ENCODE results near the gene BCL6B.
A peak's percentile ranks its signal among the peaks of the same experiment; 100 is the strongest.
"Not testable (repeated sequence)": the region's sequence is repeated elsewhere in the genome, so short reads cannot be mapped to it uniquely, and the experiment has no call there.

Gene BCL6B

DNA sequence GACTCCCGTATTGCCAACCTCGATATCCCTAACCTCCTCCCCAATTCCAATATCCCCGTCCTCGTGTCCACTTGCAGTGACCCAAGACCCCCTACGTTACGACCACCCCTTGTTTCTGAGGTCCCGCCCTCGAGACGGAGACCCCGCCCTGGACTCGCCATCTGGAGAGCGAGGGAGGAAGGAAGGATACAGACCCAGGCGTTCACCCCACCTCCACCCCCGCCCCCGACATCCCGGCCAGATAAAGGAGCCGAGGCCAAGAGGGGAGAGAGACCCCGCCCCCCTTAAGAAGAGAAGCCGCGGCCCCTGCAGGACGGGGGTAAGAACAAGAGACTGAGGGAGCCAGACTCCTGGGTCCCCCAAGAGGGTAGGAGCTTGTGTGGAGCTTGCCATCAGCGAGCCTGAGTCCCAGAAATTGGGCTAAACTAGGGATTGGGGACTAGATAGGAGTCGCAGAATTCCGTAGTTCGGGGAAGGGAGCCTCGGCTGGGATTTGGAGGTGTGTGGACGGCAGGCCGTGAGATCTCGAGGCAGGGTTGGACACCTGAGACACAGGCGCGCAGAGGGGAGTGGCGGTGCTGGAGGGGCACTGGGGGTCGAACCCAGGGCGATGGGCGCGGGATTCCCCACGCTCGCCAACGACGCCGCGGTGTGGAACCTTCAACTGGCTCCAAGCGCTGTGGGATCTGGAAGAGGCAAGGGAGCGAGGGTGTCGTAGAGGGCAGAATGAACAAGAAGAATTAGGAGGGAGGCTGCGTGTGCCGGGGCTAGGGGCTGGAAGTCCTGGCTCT lies at the start of gene BCL6B:
TSS of gene BCL6B (plus strand) at position 270 of the 791 bp plus-strand sequence. CDS start 622 bp downstream, outside the sequence.
- DNase-seq: peak; percentile 51

- DNase-seq: not testable (repeated sequence)
Measured at GRCh38 chr17:6979440-6979839, 43.4 kb upstream of the BCL6B start.

DNA sequence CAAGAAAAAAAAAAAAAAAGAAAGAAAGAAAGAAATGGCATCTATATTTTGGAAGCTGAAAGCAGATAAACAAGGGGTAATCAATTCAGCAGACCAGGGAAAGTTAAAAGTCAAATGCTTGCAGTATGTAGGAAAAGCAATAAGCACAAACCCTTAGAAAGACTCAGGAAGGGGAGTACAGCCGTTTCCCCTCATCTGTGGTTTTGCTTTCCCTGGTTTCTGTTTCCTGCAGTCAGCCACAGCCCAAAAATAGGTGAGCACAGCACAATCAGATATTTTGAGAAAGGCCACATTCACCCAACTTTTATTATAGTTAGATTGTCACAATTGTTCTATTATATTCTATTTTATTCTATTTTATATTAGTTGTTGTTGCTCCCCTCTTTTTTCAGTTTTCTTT lies 41.4 kb upstream of the BCL6B start:
- DNase-seq: no peak

DNA sequence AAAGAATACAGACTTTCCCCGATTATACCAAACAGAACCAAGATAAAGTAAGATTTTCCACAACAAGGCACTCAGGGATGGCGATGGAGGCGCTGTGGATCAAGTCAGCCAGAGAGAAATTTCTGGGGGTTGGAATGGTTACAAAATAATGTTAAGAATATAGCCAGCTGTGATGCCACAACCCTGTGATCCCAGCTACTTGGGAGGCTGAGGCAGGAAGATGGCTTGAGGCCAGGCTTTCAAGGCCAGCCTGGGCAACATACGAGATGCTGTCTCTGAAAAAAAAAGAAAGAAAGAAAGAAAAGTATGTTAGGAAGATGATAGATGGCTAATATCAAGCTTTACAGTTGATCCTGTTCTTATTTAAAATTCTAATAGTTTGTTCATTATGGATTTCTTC lies 37.6 kb upstream of the BCL6B start:
- DNase-seq: no peak

GRCh38 chr17:6986676-6987075 lies 36.2 kb upstream of the BCL6B start:
- no peak for DNase-seq

GRCh38 chr17:6989779-6990178 lies 33.1 kb upstream of the BCL6B start:
- no peak for DNase-seq

- not testable (repeated sequence) for DNase-seq
Measured at GRCh38 chr17:6993613-6994056, 29.2 kb upstream of the BCL6B start.

DNA sequence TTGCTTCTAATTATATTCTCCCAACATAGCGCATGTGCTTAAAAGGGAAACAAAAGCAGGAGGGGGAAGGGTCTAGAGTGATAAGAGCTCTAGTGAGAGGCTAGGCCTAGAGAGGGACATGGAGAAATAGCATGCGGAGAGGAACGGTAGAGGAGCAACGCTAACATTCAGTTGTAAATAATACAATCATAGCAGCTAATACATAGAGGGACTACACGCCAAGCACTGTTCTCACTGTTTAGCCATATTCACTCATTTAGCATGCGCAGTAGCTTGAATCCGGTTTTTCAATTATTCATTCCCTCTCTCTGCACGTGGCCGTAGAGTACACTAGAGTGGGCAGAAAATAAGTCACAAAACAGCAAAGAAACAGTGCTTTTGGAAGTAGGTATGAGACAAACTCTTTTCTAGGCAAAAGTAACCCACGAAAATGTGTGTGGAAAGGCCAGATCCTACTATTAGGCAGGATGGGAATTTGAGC lies 28.7 kb upstream of the BCL6B start:
- DNase-seq: no peak

GRCh38 chr17:6994666-6995256 lies 28.1 kb upstream of the BCL6B start:
- DNase-seq: no peak

DNA sequence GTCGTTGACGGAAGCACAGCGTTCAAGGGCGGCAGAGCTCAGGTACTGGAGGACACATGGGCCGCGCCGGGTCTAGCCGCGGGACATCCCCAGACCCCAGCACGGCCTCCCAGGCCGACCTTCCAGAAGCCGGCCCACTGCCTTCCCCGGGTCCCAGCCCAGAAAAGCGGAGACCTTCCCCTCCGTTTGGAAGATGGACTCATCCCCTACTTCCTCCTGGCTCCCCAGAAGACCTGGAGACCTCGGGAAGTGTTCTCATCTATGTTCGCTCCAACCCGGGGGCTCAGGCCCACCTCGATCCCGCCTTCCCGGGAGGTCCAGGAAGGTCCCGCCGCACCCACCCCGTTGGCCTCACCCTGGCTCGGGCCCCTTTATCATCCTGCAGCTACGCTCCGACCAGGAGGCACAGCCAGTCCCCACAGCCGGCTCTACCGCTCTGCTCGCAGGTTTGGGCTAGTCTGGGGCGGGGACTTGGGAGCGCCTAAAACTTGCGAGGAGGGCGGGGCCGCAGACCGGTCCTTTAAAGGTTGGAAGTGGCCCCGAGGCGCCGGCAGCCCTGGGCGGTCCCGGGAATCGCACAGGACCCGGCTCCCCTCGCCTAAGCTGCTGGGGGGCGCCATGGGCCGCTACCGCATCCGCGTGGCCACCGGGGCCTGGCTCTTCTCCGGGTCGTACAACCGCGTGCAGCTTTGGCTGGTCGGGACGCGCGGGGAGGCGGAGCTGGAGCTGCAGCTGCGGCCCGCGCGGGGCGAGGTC lies 27.2 kb upstream of the BCL6B start, which contains the start of gene ALOX12:
TSS of gene ALOX12 (plus strand) at position 550 of the 756 bp plus-strand sequence. CDS start at position 619, 69 bp downstream.
- DNase-seq: no peak

GRCh38 chr17:6996256-6997011 lies 26.4 kb upstream of the BCL6B start:
- DNase-seq: no peak

GRCh38 chr17:6997171-6997570 lies 25.7 kb upstream of the BCL6B start:
- no peak for DNase-seq

DNA sequence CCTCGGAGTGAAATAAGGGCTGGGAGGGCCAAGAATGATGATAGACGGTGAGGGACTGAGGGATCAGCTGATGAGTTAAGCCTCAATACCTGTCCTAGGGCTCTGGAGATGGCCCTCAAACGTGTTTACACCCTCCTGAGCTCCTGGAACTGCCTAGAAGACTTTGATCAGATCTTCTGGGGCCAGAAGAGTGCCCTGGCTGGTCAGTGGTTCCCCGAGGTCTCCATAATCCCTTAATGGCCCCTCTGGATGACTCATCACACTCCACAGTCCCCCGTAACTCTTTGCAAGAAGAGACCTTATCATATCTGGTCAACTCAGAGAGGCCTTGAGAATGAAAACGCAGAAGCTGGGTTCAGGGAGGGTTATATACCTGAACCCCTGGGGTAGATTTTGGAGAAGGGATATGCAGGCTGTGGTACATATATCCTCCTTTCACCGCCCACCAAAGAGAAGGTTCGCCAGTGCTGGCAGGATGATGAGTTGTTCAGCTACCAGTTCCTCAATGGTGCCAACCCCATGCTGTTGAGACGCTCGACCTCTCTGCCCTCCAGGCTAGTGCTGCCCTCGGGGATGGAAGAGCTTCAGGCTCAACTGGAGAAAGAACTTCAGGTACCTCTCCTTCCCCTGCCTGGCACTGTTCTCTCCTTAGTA lies 23.9 kb upstream of the BCL6B start:
- DNase-seq: no peak

GRCh38 chr17:7001318-7001961 lies 21.4 kb upstream of the BCL6B start:
- DNase-seq: no peak

- DNase-seq: no peak
Measured at GRCh38 chr17:7002288-7003047, 20.4 kb upstream of the BCL6B start.

DNA sequence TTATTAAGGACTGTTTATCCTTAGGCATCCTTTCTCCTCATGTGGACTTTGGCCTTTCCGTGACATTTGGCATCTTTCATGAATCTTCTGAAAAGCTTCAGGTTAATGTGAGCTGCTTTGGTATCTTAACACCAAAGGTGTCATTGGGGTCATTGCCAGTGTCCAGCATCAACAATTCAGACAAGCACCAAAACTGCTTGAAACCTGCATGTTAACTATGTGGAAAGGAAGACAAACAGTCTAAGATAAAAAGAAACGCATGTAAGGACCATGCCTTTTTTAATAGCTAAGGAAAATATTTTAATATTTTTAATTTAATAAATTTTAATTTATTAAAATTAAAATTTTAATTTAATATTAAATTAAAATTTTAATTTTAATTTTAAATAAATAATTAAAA lies 19.1 kb upstream of the BCL6B start:
- DNase-seq: no peak

- no peak for DNase-seq
Measured at GRCh38 chr17:7004398-7005253, 18.2 kb upstream of the BCL6B start.

DNA sequence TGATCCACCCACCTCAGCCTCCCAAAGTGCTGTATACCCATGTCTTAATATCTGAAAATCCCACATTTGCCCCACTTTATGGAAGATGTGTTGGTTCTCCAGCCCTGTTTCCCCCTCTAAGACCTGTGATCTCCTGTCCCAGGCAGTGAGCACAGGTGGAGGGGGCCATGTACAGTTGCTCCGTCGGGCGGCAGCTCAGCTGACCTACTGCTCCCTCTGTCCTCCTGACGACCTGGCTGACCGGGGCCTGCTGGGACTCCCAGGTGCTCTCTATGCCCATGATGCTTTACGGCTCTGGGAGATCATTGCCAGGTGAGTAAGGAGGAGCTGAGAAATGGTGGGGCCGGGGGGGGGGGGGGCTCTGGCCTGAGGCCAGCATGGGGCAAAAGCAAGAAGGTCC lies 17.1 kb upstream of the BCL6B start:
- DNase-seq: no peak

- no peak for DNase-seq
Measured at GRCh38 chr17:7007143-7007542, 15.7 kb upstream of the BCL6B start.

- DNase-seq: no peak
Measured at GRCh38 chr17:7010523-7010922, 12.3 kb upstream of the BCL6B start.
